Effector CD8-positive, alpha-beta T cell (primary cell): ENCODE results near the gene SYNE3.
A peak's percentile ranks its signal among the peaks of the same experiment; 100 is the strongest.

Experiments used
- DNase-seq: peaks from one replicate; lab custom pipeline; 2025; lab: John Stamatoyannopoulos, UW
- total RNA-seq, 4 experiments: gene quantifications; one replicate each; lab custom pipeline; 2026; lab: John Stamatoyannopoulos, UW

SYNE3 gene, protein sequence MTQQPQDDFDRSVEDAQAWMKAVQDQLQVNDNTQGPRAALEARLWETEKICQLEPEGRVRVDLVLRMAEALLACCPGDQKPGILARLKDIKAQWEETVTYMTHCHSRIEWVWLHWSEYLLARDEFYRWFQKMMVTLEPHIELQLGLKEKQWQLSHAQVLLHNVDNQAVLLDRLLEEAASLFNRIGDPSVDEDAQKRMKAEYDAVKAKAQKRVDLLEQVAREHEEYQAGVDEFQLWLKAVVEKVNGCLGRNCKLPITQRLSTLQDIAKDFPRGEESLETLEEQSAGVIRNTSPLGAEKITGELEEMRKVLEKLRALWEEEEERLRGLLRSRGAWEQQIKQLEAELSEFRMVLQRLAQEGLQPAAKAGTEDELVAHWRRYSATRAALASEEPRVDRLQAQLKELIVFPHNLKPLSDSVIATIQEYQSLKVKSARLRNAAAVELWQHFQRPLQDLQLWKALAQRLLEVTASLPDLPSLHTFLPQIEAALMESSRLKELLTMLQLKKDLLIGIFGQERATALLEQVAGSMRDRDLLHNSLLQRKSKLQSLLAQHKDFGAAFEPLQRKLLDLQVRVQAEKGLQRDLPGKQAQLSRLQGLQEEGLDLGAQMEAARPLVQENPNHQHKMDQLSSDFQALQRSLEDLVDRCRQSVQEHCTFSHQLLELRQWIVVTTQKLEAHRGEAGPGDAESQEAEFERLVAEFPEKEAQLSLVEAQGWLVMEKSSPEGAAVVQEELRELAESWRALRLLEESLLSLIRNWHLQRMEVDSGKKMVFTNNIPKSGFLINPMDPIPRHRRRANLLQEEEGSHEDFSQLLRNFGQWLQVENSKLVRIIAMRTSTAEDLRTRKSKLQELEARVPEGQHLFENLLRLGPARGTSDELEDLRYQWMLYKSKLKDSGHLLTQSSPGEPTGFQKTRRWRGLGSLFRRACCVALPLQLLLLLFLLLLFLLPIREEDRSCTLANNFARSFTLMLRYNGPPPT
- 108 to 211 (median 176) reads per million in 4 experiments for total RNA-seq

DNA sequence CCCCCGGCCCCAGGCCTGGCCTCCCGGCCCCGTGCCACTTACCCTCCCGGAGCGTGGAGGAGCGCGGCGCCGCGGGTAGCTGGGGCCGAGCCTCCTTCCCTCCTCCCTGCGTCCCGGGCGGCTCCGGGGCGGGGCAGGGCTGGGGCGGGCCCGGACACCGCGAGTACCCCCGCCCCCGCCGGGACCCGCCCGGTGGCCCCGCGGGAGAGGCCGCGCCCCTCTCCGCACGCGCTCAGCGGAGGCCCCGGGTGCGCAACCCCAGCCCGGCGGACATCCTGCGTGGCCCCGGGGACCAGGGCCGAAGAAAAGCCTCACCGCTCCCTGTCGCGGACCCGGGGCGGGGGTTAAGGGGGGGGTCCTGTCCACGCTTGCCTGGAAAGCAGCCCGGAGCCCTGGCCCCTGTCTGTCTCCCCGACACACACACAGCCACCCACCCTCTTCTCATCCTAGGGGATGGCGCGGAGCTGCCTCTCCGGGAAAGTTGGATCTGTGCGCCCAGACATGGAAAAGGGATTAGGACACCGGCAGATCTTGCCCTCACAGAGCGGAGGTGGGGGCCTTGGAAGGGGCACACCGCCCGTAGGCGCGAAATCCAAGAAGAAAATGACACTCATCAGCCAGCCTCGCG, at the start of gene SYNE3:
Gene SYNE3 (minus strand): TSS at position 97 of the 628 bp plus-strand sequence. CDS start 40,829 bp downstream, outside the sequence.
- DNase-seq = peak; percentile 32

DNA sequence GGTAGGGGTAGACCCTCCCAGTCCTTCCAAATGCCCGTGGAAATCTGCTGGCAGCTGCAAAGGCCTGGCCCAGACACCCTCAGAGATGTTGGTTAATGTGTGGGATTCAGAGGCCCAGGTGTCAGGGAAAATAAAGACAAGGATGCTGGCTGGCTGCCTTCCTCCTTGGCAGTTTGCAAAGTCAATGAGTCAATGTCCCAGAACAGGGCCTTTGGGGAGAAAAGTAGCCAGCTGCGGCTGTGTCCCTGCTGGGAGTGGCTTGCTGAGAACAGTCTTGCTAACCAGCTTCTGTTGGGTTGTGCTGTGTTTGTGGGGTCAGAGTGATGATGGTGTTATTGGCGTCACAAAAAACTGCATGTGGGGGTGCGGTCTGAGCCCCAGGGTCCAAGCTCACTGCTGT, 47.6 kb upstream of the SYNE3 start:
- no peak for DNase-seq

GRCh38 chr14:95562892-95563685, 46.6 kb upstream of the SYNE3 start:
- no peak for DNase-seq

- DNase-seq = peak; percentile 68
Observed at GRCh38 chr14:95561001-95561412, 44.6 kb upstream of the SYNE3 start.

DNA sequence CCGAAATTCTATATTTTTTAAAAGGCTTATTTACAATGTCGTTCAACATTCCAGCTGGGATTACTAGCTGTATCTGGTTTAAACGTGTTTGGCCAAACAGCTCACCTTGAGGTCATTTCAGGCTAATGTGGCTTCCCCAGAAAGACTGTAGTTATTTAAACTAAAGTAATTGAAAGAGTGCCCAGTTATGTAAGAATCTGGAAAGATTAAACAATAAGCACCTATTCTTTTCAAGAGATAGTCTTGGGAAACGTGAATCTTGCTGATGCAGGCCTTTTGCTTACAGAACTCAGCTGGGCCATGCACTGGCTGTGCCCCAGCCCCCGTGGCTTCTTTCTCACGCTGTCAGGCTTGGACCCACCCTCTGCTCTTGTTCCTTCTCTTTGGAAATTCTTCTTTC, 42.8 kb upstream of the SYNE3 start:
- DNase-seq = no peak

DNA sequence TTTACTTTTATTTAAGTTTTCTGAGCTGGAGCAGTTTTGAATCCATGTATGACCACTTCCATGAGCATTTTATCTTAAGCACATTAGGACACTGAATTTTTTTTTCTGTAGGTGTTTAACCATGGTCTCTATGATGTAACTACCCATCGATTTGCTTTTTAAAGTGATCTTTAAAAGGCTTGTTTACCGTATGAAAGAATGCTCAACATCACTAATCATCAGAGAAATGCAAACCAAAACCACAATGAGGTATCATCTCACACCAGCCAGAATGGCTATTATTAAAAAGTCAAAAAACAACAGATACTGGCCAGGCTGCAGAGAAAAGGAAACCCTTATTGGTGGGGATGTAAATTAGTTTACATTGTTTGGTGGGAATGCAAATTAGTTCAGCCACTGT, 41.4 kb upstream of the SYNE3 start:
- DNase-seq = no peak

DNA sequence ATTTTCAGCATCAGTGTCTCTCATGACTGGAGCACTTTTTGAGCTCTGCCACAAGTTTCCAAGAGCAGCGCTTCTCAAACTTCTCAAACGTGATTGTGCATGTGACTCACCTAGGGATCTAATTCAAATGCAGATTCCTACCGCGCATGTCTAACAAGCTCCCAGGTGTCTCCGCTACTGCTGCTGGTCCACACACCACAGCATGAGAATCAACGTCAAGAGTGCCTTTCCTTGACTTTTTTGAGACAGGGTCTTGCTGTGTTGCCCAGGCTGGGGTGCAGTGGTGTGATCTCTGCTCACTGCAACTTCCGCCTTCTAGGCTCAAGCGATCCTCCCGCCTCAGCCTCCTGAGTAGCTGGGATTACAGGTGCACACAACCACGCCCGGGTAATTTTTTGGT, 40.8 kb upstream of the SYNE3 start:
- no peak for DNase-seq

DNA sequence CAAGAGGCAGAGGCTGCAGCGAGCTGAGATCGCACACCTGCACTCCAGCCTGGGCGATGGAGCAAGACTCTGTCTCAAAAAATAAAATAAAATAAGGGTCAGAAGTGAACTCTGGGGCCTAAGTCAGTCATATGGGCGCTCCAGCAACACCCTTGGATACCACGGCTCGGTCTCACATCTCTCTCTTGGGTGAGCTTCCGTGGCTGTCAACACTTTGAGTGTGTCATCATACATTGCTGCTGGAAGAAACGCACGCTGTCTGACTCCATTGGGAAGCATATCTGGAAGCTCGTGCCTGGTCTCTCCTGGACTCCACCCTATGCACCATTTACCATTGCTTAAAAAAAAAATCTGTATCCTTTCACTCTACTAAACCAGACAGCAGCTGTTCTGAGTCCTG, 38.6 kb upstream of the SYNE3 start:
- no peak for DNase-seq

DNA sequence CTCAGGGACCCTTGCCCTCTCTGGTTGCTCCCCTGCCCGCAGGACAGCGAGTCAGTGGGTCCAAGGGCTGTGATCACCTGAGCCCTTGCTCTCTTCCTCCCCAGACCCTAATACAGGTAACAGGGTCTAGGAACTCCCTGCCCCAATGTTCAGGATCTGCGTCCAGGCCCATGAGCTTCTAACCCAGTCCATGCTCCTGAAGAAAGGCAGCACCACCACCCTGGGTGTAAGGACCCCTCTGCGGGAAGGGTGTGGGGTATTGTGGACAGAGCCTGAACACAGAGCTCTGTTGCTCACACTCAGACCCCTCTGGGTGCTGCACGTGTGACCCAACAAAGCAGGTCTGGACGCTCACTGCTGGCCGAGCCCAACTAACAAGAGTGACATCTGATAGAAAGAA, 36.7 kb upstream of the SYNE3 start:
- no peak for DNase-seq

GRCh38 chr14:95551435-95551834, 35.0 kb upstream of the SYNE3 start:
- no peak for DNase-seq

DNA sequence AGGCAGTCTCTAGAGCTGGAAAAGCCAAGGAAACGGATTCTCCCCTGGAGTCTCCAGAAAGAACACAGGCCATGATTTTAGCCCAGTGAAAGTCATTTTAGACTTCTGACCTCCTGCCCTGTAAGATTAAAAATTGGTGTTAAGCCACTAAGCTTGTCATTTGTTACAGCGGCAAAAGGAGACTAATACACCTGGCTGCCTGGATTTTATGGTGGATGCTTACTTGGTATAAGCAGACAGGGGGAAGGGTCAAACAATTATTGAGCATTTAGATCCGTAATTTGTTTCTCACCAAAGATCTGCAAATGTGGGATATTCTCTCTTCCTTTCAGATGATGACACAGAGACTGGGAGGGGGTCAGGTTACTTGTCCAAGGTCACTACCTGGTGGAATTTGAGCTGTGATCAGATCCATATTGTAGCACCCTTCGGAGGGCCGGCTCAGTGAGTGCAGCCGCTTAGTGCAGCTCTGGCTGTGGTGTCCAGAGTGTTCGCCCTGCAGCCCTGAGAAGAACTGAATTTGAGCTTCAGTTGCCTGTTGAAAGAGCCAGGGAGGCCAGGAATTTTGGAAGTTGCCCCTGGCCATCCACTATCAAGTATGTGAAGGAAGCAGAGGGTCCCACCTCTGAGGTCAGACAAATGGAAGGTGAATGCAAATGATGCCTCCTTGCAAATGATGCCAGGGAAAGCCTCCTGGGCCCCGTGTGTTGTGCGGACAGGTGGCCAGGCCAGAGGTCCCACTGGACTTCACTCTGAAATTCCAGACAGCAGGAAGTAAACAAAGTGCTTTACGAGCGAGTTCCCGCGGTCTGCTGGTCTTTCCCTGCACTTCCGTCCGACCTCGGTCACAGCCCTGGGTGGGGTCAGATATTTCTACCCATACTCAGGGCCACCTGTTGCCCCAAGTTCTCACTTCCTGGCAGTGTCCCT, 33.5 kb upstream of the SYNE3 start:
- no peak for DNase-seq

GRCh38 chr14:95548328-95548929, 32.0 kb upstream of the SYNE3 start:
- no peak for DNase-seq

GRCh38 chr14:95547626-95548327, 31.3 kb upstream of the SYNE3 start:
- no peak for DNase-seq

- DNase-seq = no peak
Observed at GRCh38 chr14:95547272-95547625, 30.8 kb upstream of the SYNE3 start.

- DNase-seq = no peak
Observed at GRCh38 chr14:95545515-95546168, 29.2 kb upstream of the SYNE3 start.

- no peak for DNase-seq
Observed at GRCh38 chr14:95544588-95544987, 28.1 kb upstream of the SYNE3 start.

DNA sequence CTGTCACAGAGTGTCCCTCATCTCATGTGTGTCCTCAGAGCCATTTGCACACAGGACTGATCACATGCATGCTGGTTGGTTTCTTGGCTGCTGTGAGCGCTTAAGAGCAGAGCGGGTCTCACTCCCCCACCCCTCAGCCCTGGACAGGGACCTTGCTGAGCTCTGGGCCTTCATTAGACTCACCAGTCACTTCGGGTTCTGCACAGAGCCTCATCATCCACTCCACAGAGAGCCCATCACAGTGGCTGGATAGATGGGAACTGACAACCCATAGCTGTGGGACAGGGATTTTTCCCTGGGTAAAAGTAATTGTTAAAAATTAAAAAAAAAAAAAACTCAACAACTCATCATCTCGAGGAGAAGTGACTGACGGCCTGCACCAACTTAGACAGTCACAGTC, 26.6 kb upstream of the SYNE3 start:
- no peak for DNase-seq
